Measurements from ENCODE around the gene MYO1B.

GRCh38 chr2:191467113-191467512 lies 221.9 kb downstream of the MYO1B start:
- TF ChIP-seq POLR2A (IDR thresholded peaks at IDR 0.05) (no peak), CTCF (IDR thresholded peaks at IDR 0.05) (no peak)

Data from sigmoid colon (tissue), 3 donors.